Eye (tissue), 1 donor: ENCODE data around the gene FCMR.
"Not testable (repeated sequence)": the region's sequence is repeated elsewhere in the genome, so short reads cannot be mapped to it uniquely, and the experiment has no call there.

Experiments used
- DNase-seq: peaks from one replicate; pipeline ENCODE4 v3.0.0-alpha.2; 2015

Gene FCMR

DNA sequence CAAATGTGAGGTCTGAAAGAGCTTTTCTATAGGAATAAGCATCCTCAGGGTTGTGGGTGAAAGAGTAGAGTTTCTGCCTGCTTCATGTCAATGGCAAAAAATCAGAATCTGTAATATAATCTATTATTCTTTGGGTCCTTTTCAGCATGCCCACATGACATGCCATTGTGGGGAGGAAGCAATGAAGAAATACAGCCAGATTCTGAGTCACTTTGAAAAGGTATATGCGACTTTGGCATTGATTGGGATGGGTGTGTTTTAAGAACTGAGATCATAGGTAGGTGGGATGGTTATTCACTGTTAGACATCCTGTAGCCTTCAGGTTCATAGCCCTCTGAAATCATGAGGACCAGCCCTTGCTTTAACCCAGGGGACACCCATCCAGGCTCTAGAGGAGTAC is 54.5 kb downstream of the FCMR start:
- no peak for DNase-seq

DNA sequence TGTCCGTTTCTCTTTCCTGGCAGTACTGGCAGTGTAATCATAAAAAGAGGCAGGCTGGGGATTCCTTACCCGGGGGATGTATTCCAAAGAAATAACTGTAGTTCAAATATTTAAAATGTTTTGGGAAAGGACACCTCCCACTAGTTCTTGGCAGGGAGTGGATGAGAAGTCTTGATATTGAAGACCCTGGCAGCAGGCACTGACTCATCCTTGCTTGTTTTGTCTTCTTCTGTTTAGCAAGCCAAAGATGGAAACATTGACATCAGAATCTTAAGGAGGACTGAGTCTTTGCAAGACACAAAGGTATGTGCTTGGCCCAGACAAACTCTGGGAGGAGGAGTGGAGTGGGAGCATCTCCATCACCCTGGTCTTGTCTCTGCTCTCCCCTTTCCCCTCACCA is 55.7 kb downstream of the FCMR start:
- no peak for DNase-seq

DNA sequence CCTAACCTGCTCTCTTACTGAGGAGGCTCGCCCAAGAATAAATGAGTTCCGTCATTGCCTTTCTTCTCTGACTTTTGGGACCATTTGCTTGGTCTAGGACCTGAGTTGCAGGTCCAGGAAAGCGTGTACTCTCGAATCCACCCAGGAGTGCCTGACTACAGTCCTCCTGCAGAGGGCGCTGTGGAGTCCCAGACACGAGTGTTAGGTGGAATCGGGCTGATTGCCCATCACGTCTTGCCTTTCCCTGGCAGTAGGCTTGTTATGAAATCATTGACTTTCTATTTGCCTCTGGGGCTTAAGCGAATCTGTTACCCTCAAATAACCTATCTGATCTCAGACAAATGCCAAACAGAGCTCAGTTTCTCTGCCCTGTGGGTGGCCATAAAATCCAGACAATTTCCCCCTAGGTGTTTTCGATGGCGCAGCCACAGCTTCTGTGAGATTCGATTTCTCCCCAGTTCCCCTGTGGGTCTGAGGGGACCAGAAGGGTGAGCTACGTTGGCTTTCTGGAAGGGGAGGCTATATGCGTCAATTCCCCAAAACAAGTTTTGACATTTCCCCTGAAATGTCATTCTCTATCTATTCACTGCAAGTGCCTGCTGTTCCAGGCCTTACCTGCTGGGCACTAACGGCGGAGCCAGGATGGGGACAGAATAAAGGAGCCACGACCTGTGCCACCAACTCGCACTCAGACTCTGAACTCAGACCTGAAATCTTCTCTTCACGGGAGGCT is 56.6 kb downstream of the FCMR start, which contains the start of gene IL20:
IL20 (plus strand) TSS at position 685 of the 733 bp plus-strand sequence. CDS start 230 bp downstream, outside the sequence.
- peak; percentile 53 for DNase-seq

DNA sequence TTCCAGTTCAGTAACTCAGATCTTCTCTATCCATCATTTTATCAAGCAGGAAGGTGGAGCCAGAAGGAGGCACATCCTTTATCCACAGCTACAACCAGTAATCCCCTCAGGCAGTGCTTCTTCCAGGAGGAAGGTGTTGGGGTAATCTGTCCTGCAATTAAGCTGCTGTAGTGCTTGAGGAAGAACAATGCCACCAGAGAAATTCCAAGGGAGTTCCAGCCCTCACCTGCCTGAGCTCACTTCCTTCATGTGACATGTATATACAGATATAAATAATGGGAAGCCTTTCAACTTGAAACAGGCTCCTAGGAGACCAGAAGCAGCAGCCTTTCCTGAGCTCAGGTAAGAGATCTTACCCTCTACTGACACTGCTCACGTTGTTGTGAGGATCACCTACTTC is 58.5 kb downstream of the FCMR start:
- no peak for DNase-seq

DNA sequence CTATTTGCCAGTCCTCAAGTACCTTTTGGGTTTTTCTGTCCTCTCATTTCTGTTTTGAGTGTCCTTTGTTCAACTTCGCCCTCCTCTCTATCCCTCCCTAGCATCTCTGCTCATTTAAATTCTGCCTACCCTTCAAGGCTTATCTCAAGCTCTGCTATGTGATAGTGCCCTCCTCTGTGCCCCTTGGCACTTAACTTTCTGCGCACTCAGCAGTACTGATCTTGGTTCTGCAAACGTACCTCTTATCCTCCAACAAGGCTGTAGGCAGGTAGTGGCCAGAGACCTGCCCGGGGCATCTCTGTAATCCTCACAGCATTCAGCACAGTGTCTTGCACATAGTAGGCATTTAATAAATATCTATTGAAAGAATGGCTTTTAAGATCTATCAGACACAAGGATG is 61.6 kb downstream of the FCMR start:
- DNase-seq = no peak

DNA sequence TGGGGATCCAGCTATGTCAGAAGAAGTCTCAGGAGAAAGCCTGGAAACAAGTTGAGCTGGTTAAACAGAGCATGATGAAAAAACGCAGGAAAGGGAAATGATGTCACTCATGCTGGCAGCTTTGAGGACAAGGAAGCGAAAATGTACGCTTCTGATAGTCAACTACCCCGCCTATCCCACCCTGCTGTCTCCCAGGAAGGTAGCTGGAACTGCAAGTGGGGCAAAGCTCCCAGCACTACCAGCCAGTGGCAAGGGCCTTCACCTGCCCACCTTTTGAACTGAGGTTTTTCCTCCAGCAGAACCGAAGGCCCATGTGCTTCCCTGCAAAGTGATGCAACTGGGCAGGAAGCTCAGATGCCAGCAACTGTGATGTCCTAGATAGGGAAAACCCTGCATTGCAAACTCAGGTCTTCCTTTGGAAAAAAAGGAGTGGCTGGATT is 62.6 kb downstream of the FCMR start:
- DNase-seq = no peak

DNA sequence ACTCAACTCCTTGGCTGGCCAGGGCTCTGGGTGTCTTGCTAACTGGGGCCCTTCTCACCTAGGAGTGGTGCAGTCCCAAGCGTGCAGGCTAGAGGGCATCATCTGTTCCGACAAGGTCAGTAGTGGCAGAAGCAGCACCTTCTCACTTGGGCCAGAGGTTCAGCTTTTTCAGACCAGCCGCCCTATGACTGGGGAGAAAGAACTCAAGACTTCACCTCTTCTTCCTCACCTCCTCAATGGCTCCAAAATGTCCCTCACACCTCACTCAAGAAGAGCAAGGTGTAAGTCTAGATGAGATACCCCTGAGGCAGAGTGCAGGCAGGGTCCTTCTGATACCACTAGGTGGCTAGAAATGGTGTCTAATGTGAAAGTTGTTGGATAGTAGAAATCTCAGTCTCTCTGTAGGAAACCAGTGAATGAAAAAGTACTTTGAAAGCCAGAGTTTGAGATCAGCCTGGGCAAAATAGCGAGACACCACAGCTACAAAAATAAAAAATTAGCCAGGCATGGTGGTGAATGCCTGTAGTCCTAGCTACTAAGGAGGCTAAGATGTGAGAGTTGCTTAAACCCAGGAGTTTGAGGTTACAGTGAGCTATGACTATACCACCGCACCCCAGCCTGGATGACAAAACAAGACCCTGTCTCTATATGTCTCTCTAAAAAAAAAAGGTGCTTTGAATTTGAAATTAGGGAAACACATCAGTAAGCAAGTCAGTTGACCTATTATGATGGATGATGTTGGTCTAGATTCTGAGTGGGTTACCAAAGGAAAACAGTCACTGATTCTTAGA is 64.9 kb downstream of the FCMR start:
- DNase-seq = no peak

DNA sequence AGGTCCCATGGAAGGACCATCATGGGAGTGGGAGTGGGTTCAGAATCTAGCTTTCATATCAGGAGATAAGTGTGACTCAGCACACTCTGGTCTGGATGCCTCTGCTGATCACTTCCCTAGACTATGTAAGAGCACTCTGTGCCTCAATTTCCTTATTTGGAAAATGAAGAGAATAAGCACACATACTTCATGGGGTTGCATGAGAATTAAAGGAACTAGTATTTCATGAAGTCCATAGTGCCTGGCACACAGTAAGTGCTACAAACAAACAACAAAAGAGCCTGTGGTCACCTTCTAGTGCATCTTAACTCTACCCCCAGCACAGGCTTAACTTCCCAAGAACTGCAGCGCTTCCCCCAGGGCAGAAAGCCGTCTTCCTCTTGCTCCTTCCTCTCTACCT is 65.9 kb downstream of the FCMR start:
- DNase-seq = no peak

DNA sequence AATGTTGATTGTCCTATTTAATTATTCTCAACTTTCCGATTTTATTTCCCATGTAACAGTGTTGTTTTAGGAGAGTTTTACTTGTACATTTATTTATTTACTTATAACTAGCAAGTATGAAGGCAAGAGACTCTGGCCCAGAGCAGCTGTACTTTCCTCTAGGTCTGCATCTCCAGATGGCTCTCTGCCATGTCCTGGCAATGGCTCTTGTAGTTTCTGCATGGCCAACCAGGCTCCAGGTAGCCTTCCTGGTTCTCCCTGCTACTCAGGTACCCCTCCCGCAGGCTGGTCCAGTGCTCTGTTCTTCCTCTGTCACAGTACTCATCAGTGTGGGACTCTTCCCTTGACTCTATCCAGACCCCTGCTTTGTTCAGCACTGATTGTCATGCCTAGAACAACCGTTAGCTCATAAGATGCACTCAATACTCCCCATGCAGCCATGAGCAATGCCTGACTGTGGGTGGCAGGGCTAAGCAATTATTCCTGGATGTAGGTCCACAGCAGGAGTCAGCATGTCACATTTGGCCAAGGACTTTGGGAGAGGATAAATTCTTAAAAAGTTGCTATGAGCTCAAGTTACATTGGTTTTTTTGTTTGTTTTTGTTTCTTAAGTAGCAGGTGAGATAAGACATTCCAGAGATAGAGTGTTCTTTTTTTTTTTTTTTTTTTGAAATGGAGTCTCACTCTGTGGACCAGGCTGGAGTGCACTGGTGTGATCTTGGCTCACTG is 67.2 kb downstream of the FCMR start:
- DNase-seq = no peak

DNA sequence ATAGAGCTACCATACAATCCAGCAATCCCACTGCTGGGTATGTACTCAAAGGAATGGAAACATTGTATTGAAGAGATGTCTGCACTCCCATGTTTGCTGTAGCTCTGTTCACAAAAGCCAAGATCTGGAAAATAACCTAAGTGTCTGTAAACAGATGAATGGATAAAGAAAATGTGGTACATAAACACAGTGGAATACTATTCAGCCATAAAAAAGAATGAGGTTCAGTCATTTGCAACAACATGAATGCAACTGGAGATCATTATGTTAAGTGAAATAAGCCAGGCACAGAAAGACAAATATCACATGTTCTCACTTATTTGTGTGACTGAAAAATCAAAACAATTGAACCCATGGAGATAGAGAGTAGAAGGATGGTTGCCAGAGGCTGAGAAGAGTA is 68.0 kb downstream of the FCMR start:
- not testable (repeated sequence) for DNase-seq
